Esophagus squamous epithelium (tissue), 4 donors: ENCODE measurements around the gene GDI2.
"Not testable (repeated sequence)": the region's sequence is repeated elsewhere in the genome, so short reads cannot be mapped to it uniquely, and the experiment has no call there.

Experiments
- POLR2A ChIP-seq, 4 donors: fragments of 450-650 bp; IDR thresholded peaks; one replicate each; pipeline ENCODE4 v1.6.1; 2017; ENCODE audit warnings: antibody characterized with exemption in 4 of 4, mild to moderate bottlenecking in 4 of 4, moderate library complexity in 3 of 4
- TF ChIP-seq, protein P1 (sequence below), 6 experiments: fragments of 450-650 bp in 4 of 6; fragments of 200-600 bp in 2 of 6; sonication (generic) in 2 of 6; IDR thresholded peaks; one replicate each; pipeline ENCODE4 v1.5.1; 2016 to 2019; ENCODE audit warnings: antibody characterized with exemption in 6 of 6, mild to moderate bottlenecking in 4 of 6, moderate library complexity in 4 of 6

DNA sequence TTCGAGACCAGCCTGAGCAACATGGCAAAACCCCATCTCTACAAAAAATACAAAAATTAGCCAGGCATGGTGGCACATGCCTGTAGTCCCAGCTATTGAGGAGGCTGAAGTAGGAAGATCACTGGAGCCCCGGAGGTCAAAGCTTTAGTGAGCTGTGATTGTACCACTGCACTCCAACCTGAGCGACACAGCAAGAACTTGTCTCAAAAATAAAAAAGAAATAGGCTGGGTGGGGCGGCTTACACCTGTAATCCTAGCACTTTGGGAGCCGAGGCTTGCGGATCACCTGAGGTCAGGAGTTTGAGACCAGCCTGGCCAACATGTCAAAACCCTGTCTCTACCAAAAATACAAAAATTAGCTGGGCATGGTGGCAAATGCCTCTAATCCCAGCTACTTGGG is 13.3 kb upstream of the GDI2 start:
- TF ChIP-seq, protein P1, sequence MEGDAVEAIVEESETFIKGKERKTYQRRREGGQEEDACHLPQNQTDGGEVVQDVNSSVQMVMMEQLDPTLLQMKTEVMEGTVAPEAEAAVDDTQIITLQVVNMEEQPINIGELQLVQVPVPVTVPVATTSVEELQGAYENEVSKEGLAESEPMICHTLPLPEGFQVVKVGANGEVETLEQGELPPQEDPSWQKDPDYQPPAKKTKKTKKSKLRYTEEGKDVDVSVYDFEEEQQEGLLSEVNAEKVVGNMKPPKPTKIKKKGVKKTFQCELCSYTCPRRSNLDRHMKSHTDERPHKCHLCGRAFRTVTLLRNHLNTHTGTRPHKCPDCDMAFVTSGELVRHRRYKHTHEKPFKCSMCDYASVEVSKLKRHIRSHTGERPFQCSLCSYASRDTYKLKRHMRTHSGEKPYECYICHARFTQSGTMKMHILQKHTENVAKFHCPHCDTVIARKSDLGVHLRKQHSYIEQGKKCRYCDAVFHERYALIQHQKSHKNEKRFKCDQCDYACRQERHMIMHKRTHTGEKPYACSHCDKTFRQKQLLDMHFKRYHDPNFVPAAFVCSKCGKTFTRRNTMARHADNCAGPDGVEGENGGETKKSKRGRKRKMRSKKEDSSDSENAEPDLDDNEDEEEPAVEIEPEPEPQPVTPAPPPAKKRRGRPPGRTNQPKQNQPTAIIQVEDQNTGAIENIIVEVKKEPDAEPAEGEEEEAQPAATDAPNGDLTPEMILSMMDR (IDR thresholded peaks at IDR 0.05), result not testable (repeated sequence)
- TF ChIP-seq POLR2A (IDR thresholded peaks at IDR 0.05), result not testable (repeated sequence)
